NCI-H774 (cell line): ENCODE data around the gene PTPN3.
"Not testable (repeated sequence)": the region's sequence is repeated elsewhere in the genome, so short reads cannot be mapped to it uniquely, and the experiment has no call there.

ENCODE experiments used
- DNase-seq: peaks from one replicate; lab custom pipeline; 2025; lab: John Stamatoyannopoulos, UW

Gene PTPN3, protein sequence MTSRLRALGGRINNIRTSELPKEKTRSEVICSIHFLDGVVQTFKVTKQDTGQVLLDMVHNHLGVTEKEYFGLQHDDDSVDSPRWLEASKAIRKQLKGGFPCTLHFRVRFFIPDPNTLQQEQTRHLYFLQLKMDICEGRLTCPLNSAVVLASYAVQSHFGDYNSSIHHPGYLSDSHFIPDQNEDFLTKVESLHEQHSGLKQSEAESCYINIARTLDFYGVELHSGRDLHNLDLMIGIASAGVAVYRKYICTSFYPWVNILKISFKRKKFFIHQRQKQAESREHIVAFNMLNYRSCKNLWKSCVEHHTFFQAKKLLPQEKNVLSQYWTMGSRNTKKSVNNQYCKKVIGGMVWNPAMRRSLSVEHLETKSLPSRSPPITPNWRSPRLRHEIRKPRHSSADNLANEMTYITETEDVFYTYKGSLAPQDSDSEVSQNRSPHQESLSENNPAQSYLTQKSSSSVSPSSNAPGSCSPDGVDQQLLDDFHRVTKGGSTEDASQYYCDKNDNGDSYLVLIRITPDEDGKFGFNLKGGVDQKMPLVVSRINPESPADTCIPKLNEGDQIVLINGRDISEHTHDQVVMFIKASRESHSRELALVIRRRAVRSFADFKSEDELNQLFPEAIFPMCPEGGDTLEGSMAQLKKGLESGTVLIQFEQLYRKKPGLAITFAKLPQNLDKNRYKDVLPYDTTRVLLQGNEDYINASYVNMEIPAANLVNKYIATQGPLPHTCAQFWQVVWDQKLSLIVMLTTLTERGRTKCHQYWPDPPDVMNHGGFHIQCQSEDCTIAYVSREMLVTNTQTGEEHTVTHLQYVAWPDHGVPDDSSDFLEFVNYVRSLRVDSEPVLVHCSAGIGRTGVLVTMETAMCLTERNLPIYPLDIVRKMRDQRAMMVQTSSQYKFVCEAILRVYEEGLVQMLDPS

DNA sequence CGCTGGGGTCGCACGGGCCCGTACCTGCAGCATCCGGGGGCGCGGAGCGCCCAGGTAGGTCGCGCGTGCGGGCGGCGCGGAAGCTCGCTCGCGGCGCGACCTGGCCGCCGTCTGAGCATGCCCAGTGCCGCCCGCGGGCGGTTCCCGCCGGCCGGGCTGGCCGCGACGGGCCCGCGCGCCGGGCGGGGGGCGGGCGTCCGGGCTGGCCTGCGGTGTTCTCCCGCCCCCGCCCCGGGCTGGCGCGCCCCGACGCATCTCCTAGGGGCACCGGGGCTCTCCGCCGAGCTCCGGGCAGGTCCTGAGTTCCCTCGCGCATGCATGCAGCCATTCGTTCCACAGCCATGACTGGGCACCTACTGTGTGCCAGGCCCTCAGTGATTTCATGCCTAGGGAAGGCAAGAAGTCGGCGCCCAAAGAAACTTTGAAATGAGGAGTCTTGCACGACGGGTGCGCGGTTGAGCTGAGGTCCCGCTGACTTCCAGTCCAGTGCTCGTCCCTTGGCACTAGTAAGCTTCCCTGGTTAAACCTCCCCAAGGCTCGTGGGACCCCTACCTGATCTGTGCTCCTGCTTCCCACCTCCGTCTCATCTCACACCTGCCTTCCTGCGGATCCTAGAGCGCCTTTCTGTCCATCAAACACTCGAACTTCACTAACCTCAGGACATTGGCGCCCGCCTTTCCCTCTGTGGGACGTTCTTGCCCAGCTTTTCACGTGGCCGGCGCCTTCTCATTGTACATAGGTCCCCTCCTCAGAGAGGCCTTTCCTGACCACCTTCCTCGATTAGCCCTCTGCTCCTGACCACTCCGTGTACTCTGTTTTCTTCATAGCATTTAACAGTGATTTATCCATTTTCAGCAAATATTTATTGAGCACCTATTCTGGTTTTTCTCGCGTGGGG, at the start of gene PTPN3:
Gene PTPN3 (minus strand): TSS at position 113 of the 898 bp plus-strand sequence. CDS start 34,873 bp downstream, outside the sequence.
- DNase-seq = peak; percentile 28

DNA sequence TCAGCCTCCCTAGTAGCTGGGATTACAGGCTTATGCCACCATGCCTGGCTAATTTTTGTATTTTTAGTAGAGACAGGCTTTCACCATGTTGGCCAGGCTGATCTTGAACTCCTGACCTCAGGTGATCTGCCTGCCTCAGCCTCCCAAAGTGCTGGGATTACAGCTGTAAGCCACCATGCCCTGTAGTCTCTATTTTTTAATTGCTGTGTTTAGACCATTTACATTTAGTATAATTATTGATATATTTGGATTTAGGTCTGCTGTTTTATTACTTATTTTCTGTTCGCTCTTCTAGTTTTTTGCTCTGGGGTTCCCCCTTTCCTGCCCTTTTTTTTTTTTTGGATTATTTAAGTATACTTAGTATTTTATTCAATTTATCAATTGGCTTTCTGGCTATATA, 46.8 kb upstream of the PTPN3 start:
- DNase-seq = not testable (repeated sequence)

DNA sequence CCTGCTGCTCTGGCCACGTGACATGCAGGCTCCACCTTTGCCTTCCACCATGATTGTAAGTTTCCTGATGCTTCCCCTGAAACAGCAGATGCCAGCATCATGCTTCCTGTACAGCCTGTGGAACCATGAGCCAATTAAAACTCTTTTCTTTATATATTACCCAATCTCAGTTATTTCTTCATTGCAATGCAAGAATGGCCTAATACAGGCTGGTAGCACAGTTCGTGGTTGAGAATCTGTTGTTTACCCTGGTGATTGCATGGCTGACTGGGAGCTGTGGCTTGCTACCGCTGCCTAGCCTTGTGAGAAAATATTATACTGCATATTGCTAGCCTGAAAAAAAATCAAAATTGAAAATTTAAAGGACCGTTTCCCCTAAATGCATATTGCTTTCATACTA, 44.8 kb upstream of the PTPN3 start:
- DNase-seq = no peak

DNA sequence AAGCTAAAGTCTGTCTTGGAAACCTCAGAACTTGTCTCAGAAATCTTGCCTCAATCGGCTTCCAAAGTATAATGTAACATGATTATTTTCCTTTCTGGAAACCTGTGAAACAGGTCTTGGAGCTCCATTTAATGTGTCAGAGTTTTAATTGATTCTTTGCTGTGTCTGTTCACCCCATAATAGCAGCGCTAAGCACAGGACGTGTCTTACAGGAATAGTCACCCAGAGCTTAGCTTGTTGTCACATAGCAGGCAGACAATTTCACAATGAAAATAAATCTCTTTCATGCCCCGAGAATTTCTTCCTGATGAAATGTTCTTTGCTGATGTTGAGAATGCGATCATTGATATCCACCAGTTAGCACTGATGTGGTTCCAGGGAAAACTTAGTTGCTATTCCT, 40.2 kb upstream of the PTPN3 start:
- no peak for DNase-seq

DNA sequence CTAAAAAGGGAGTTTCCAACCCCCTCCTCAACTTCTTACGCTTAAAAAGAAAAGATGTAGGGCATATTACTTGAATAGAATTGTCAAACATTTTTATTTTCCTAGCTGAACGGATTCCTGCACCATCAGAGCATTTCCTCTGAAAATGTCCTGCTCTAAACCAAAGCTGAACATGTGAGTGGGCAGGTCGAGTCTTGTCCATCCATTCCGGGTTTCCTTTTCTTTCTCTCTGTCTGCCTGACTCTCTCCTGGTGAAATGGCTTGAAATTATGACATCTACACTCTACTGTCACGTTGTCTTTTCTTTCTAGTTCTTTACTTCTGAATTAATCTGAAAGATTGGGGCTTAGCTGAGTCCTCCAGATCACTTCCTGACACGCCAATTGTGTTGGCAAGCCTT, 39.2 kb upstream of the PTPN3 start:
- no peak for DNase-seq

DNA sequence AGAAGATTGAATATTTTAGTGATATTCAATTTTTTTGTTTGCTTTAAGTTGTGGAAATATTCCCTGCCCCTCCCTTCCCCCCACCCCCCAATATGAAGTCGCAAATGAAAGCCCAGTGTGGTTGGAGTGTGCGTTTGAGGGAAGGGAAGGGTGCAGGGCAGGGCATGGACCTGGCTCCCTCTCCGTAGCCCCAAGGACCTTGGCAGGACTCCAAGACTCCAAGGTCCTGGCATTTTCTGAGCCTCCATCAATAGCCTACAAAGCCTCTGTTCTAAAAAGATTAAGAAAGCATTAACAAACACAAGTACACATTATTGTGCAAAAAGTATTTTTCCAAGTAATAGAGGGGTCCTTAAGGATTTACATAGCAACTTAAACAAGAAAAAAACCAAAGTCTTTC, 38.8 kb upstream of the PTPN3 start:
- no peak for DNase-seq

DNA sequence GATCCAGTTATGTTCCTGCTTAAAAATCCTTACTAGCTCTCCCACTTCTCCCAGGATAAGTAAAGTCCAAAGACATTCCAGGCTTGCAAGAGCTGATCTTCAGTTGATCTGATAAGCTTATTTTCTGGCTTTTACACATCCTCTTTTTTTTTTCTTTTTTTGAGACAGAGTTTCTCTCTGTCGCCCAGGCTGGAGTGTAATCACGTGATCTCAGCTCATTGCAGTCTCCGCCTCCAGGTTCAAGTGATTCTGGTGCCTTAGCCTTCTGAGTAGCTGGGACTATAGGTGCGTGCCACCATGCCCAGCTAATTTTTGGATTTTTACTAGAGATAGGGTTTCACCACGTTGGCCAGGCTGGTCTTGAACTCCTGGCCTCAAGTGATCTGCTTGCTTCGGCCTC, 37.3 kb upstream of the PTPN3 start:
- DNase-seq = no peak

DNA sequence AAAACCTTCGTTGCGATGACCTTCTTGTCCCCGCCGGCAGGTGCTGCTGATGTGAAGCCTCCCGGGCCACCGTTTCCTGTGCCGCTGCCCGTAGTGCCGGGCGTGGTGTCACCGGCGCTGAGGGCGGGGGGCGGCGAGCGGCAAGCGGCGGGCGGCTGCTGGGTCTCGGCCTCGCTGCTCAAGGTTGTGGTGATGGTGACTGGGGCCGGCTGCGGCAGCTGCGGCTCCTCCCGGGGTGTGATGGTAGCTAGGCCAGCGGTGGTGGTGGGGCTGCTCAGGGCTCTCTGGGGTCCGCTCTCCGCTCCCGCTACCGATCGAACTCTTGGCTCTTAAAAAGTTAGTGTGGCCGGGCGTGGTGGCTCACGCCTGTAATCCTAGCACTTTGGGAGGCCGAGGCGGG, 36.0 kb upstream of the PTPN3 start:
- DNase-seq = no peak

DNA sequence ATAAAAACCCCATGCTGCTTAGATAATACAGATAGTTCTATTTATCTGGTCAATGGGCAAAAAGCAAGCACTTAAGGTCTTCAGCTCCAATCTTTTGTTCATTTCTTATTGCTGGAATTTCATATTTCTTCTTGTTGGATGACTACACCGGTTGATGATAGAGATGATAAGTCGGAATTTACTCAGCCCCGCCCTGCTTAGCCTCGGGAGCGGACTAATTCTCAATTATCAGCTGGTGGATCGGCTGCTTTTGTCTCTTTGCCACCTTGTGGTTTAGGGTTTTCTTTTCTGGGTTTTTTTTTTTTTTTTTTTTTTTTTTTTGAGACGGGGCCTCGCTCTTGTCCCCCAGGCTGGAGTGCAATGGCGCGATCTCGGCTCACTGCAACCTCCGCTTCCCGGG, 34.5 kb upstream of the PTPN3 start:
- DNase-seq = not testable (repeated sequence)

DNA sequence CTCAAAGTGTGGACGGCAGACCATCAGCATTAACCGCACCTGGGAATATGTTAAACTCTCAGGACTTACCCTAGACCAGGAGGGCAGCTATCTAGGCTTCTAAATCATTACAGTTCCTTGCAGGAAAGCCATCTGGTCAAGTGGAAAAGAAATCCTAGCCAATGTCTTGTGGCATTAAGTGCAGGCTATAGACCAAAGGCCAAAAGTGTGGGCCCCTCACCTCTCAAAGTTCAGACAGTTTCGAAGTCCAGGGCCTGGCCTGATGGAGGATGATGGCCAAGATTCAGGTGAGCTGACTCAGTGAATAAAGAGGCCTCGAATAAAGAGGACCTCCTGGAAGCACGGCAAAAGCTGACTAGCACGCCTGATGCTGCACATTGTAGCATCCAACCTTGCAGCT, 24.0 kb upstream of the PTPN3 start:
- no peak for DNase-seq

DNA sequence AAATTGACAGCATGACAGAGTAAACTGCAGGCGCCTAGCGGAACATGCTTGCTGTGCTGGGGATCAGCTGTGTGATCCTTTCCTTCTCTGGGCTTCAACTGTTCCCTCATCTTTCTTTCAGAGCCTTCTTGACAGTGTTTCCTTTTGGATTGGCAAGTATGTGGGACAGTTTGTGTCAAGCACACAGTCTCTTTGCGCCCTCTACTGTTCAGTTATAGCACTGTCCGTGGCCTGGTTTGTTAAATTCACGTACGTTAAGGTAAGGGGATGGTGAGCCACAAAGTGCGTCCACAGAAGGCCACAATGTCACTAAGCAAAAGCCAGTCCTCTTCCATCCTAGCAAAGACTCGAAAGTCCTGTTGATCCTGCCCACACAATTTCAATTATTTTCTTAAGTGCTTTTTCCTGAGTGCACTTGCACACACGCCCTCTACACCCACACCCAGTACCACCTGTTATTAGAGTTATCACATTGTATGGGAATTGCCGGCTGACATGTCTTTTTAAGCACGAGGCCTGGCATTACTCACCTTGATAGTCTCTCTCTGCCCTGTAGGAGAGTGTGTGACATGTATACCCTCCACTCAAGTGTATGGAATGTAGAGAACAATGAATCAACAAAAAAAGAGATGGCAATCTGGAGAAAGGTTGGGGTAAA, 22.5 kb upstream of the PTPN3 start:
- peak; percentile 61 for DNase-seq

DNA sequence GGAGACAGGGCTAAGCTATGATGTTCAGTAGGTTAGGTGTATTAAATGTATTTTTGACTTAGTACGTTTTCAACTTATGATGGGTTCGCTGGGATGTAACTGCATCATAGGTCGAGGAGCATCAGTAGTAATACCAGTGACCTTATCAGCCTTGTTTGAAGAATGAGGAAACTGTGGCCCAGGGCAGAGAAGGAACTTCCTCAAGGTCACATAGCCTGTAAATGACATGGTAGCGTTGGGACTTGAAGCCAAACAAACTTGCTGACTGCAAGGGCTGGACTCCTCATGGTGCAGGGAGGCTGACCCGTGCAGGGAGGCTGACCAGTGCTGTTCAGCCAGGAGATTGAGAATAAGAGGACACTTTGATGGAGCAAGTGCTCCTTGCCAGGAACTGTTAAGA, 21.3 kb upstream of the PTPN3 start:
- no peak for DNase-seq

DNA sequence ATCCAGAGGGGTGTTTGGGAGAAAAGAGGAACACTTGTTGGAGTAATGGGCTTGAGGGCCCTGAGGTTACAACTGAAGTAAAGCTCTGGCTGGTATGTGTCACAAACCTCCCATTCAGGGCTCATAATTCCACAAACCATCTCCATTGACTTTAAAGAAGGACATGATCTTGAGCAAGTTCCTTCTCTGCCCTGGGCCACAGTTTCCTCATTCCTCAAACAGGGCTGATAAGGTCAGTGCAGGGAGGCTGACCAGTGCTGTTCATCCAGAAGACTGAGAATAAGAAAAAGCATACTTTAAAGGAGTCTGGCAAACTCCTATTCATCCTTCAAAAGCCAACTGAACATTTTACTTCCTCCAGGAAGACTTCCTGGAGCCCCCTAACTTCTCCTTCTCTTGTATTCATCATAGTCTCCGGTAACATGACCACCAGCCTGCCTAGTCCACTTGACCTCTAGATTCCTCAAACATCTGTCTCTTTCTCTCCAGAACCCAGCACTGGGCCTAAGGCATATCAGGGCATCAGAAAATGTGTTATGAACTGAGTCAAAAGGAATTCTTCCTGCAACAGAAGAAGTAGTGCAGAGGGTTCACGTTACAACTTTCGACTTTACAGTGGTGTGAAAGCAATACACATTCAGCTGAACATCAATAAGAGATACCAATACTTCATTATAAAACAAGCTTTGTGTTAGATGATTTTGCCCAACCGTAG, 20.7 kb upstream of the PTPN3 start:
- DNase-seq = no peak

DNA sequence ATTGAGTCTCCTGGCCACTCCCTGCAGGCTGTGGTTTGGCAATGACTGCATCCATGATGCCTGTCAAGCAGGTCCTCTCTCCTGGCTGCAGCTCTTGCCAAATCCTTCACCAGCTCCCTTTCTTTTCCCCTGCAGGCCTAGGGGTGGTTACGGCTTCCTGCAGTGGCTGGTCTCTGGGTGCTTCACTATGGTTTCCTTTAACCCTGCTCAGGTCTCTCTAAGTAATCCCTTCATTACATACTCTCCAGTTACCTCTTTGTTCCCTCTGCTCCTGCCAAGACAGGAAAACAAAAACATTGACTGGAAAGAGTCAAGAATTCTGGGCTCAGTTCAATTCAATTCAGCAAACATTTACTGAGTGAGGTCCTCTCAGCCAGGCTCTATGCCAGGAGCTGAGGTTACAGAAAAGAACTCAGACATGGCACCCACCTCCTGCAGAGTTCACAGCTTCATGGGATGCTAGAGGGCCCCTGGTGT, 19.8 kb upstream of the PTPN3 start:
- DNase-seq = no peak

DNA sequence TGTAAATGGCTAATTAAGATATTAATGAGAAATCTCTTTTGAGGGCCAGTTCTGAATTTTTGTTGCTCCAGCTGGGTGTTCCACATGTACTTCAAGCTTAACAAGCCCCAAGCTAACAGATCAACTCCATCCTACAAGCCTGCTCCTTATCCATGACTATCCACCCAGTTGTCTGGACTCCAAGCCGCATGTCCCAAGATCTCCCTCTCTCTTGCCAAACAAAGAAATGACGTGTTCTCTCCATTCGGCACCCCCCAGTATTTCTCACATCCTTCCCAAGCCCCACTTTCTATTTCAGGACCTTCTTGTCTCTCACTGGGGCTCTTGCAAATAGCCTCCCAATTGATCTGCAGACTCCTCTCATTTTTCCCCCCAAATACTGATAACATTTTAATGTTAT, 15.8 kb upstream of the PTPN3 start:
- no peak for DNase-seq

DNA sequence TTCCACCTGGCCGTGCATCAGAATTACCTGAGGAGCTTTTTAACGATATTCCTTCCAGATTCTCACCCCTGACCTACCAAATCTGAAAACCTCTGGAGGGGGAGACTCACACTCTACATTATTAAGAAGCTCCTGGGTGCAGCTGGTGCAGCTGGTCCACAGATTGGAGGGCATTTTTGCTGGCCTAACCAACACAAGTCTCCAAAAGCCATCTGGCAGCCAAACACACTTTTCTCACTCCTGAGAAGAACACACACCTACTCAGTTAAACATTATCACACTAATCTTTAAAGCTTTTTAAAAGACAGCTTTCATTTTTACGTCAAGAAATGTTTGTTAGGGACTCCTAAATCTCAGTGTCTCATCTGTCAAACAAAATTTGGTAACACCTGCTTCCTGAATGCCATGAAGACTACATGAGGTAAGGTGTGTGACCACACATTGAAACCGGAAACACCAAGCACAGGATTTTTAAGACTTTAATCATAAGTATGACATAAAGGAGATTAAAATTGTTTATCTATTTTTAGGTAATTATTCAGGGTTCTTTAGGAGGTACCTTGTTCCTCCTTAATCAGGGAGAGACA, 14.2 kb upstream of the PTPN3 start:
- no peak for DNase-seq

DNA sequence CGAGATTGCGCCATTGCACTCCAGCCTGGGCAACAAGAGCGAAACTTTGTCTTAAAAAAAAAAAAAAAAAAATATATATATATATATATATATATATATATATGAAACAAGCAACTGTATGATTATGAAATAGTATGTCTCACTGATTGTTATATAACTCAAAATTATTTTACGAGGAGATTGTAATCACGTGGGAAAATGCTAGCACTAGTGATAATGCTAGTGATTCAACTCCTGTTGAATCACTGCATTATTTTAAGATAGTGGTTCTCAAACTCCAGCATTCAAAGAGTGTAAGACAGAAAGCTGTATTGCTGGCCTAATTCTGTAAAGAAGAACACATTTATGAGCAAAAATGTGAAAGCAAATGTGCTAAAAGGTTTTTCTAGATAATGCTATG, 12.4 kb upstream of the PTPN3 start:
- DNase-seq = no peak

DNA sequence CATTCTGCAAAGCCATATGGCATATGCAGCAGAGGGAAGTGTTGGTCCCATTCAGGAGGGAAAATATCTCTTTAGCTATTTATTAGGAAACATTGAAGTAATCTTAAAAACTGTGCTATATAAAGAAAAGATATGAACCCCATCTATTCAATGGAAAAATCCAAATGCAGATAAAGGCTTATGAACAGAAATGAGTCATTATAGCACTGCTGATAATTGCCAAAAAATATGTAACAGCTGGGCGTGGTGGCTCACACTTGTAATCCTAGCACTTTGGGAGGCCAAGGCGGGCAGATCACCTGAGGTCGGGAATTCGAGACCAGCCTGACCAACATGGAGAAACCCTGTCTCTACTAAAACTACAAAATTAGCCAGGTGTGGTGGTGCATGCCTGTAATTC, 11.9 kb upstream of the PTPN3 start:
- DNase-seq = not testable (repeated sequence)

DNA sequence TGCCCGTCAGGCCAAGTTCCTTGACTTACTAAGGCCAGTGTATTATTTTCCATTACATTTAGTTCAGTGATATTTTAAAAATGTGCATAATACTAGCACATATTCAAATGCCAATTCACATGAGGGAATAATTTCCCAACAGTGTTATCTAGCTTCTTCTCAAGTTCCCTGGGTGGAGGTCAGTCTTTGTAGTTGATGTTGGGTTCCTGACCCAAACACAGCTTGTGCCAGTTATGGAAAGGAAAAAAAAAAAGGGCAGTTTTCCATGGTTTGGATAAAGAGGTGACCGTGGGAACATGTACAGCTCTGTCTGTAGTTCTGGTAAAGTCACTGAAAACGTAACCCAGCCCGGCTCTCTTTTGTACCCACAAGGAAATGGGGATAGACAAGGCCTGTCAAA, 11.5 kb upstream of the PTPN3 start:
- DNase-seq = no peak

DNA sequence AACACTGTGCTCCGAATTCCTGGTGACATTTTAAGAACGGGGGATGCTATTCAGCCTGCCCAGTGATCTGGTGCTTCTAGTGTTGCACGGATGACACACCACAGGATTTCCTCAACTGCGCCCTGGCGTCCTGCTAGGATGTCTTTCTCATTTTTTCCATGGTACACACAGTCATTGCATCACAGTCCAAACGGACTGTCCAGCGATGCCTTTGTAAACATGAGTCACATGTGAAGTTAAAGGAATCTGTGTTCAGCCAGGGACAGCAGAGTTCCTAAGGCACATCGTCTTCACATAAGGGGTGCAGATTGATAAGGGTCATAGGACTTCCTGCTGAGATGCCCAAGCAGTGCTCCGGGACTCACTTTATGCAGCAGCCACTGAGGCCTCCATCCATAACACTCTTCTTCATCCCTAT, 9.3 kb upstream of the PTPN3 start:
- no peak for DNase-seq
